Measurements from ENCODE around the gene PLPPR3.

- no peak for TF ChIP-seq CTCF (IDR thresholded peaks at IDR 0.05)
- no peak for TF ChIP-seq POLR2AphosphoS5 (IDR thresholded peaks at IDR 0.05)
Measured at GRCh38 chr19:843836-844545, 22.2 kb upstream of the PLPPR3 start.
